Hepatocyte (in vitro differentiated cells): ENCODE results near the gene CASS4. TPM values are rescaled to one million over a fixed set of nuclear protein-coding genes. Genes with fewer than 3 reads are reported as not detected.

Experiments
- DNase-seq: peaks from one replicate; pipeline ENCODE4 v3.0.0-alpha.2; 2016; ENCODE audit warnings: low spot score
- H2AFZ ChIP-seq: fragments of 200-600 bp; sonication (generic); 2 replicates; pipeline ENCODE4 v1.6.0; 2016; ENCODE audit warnings: antibody characterized with exemption, mild to moderate bottlenecking
- H3K27ac ChIP-seq: fragments of 200-600 bp; sonication (generic); 2 replicates; pipeline ENCODE4 v1.5.1; 2016; ENCODE audit warnings: mild to moderate bottlenecking
- H3K27me3 ChIP-seq: fragments of 200-600 bp; sonication (generic); 2 replicates; pipeline ENCODE4 v1.6.1; 2016
- H3K36me3 ChIP-seq: fragments of 200-600 bp; sonication (generic); replicated peaks from 2 replicates; pipeline ENCODE4 v1.5.1; 2016; ENCODE audit warnings: low read depth; ENCODE audit not compliant: insufficient read depth
- H3K4me1 ChIP-seq: fragments of 200-600 bp; sonication (generic); 2 replicates; pipeline ENCODE4 v1.5.1; 2016; ENCODE audit warnings: mild to moderate bottlenecking, moderate library complexity; ENCODE audit not compliant: insufficient read depth
- H3K4me2 ChIP-seq: fragments of 200-600 bp; sonication (generic); 2 replicates; pipeline ENCODE4 v1.6.0; 2016
- H3K4me3 ChIP-seq: fragments of 200-600 bp; sonication (generic); 2 replicates; pipeline ENCODE4 v1.5.1; 2016; ENCODE audit warnings: mild to moderate bottlenecking
- H3K79me2 ChIP-seq: fragments of 200-600 bp; sonication (generic); 2 replicates; pipeline ENCODE4 v1.6.0; 2017; ENCODE audit warnings: mild to moderate bottlenecking
- H3K9me2 ChIP-seq: fragments of 200-600 bp; sonication (generic); replicated peaks from 2 replicates; pipeline ENCODE4 v1.6.0; 2017; ENCODE audit warnings: mild to moderate bottlenecking; ENCODE audit not compliant: insufficient read depth
- H3K9me3 ChIP-seq: fragments of 200-600 bp; sonication (generic); 2 replicates; pipeline ENCODE4 v1.5.1; 2016; ENCODE audit warnings: low read depth, mild to moderate bottlenecking
- H4K20me1 ChIP-seq: fragments of 200-600 bp; sonication (generic); 2 replicates; pipeline ENCODE4 v1.6.0; 2016; ENCODE audit warnings: mild to moderate bottlenecking; ENCODE audit not compliant: insufficient read depth, poor library complexity, severe bottlenecking
- CTCF ChIP-seq: fragments of 200-600 bp; sonication (generic); IDR thresholded peaks from 2 replicates; pipeline ENCODE4 v1.5.1; 2016; ENCODE audit warnings: antibody characterized with exemption, mild to moderate bottlenecking; ENCODE audit not compliant: poor library complexity
- EZH2 ChIP-seq: fragments of 200-600 bp; sonication (generic); IDR thresholded peaks from 2 replicates; pipeline ENCODE4 v1.6.1; 2016; ENCODE audit warnings: antibody characterized with exemption, mild to moderate bottlenecking, borderline replicate concordance
- EZH2phosphoT487 ChIP-seq: fragments of 200-600 bp; sonication (generic); IDR thresholded peaks from one replicate; pipeline ENCODE4 v1.6.1; 2018; ENCODE audit warnings: antibody characterized with exemption, mild to moderate bottlenecking, low read depth, moderate library complexity; ENCODE audit not compliant: unreplicated experiment, severe bottlenecking
- WGBS: methylation state at CpG from one replicate; pipeline ENCODE4 v1.1.6; 2016; ENCODE audit warnings: low lambda C conversion rate; ENCODE audit errors: missing lambda C conversion rate; 5-methylcytosine and 5-hydroxymethylcytosine counted together
- polyA plus RNA-seq: library from polyadenylated mRNA; unstranded; fragments of >200 nt; fragmentation: Nextera tagmentation; extraction: Ambion mirVana; gene quantifications from 2 replicates; pipeline ENCODE4 v1.2.1, GENCODE V29; 2016
- total RNA-seq: library from RNA; depleted of rRNA; stranded (reverse); fragments of >200 nt; gene quantifications from 2 replicates; pipeline ENCODE4 v1.2.3, GENCODE V29; 2014

CASS4 gene
- total and polyA plus RNA-seq, 2 experiments from 2014 or later = 0.13 TPM; not detected in 1

DNA sequence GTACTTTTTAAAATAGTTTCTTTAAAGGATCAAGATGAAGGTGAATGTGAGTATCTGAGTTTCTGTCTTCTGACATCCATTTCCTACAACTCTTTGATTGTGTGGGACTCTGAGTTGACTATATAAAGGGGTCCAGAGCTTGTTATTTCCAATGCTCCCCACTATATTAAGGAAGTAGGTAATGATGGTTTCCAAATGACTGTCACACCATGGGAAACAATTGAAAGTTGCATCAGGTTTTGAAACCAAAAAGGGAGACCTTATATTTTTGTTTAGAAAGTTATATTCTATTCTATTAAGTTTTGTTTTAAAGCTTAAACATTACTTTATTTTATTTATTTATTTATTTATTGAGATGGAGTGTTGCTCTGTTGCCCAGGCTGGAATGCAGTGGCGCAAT lies 11.2 kb downstream of the CASS4 start:
- H3K27ac ChIP-seq = no peak overlapping the region
- DNase-seq = no peak
- H3K4me2 ChIP-seq = no peak overlapping the region
- no peaks in the 10 kb centered on the region for H3K79me2 ChIP-seq
- H3K4me1 ChIP-seq = no peaks in the 10 kb centered on the region
- no peaks in the 10 kb centered on the region for H3K36me3 ChIP-seq
- H3K9me2 ChIP-seq = no peaks in the 10 kb centered on the region
- H3K27me3 ChIP-seq = no peaks in the 10 kb centered on the region
- H3K9me3 ChIP-seq = no peaks in the 10 kb centered on the region
- no peak for TF ChIP-seq CTCF
- no peak for TF ChIP-seq EZH2
- no peak for TF ChIP-seq EZH2phosphoT487
- H4K20me1 ChIP-seq = no peaks in the 10 kb centered on the region
- WGBS = 100% methylated on average over 1 of the region's 1 CpG
- H3K4me3 ChIP-seq = no peak overlapping the region
- H2AFZ ChIP-seq = no peak overlapping the region

GRCh38 chr20:56423886-56424285 lies 11.8 kb downstream of the CASS4 start:
- Histone ChIP-seq H3K27ac (no peak overlapping the region), H3K79me2 (no peaks in the 10 kb centered on the region), H3K9me2 (no peaks in the 10 kb centered on the region), H3K9me3 (no peaks in the 10 kb centered on the region), H3K4me1 (no peaks in the 10 kb centered on the region), H3K4me3 (no peak overlapping the region), H2AFZ (no peak overlapping the region), H3K36me3 (no peaks in the 10 kb centered on the region), H4K20me1 (no peaks in the 10 kb centered on the region), H3K27me3 (no peaks in the 10 kb centered on the region), H3K4me2 (no peak overlapping the region)
- DNase-seq = no peak
- TF ChIP-seq EZH2 = no peak
- TF ChIP-seq CTCF = no peak
- TF ChIP-seq EZH2phosphoT487 = no peak
- 57% methylated on average over 1 of the region's 1 CpG for WGBS

DNA sequence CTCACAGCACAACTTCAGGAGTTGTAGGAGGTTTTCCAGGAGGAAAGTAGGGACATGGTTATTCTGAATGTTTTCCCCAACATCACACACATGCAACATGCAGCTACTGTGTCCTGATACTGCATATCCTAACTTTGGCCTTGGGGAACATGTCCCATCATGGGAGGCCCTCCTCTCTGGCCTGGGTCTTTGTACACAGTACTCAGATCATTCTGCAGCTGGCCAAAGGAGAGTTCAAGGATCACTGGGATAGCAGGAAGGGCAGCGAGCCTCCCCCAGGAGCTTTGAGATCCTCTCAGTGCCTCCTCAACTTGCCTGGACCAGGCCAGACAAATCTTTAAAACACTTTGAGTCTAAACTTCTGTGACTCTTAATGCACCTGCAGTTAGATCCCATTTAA lies 12.9 kb downstream of the CASS4 start:
- Histone ChIP-seq H3K9me2 (no peaks in the 10 kb centered on the region), H3K27me3 (no peaks in the 10 kb centered on the region), H3K9me3 (no peaks in the 10 kb centered on the region), H3K27ac (no peak overlapping the region), H3K79me2 (no peaks in the 10 kb centered on the region), H2AFZ (no peak overlapping the region), H3K36me3 (no peaks in the 10 kb centered on the region), H4K20me1 (no peaks in the 10 kb centered on the region), H3K4me1 (no peaks in the 10 kb centered on the region), H3K4me2 (no peak overlapping the region), H3K4me3 (no peak overlapping the region)
- no peak for TF ChIP-seq EZH2phosphoT487
- TF ChIP-seq CTCF = no peak
- no peak for TF ChIP-seq EZH2
- DNase-seq = no peak
- 89% methylated on average over 1 of the region's 1 CpG for WGBS

- no peaks in the 10 kb centered on the region for H3K36me3 ChIP-seq
- no peaks in the 10 kb centered on the region for H3K79me2 ChIP-seq
- H3K27ac ChIP-seq = no peak overlapping the region
- no peak overlapping the region for H2AFZ ChIP-seq
- WGBS = 86% methylated on average over 9 of the region's 9 CpGs
- no peak overlapping the region for H3K4me2 ChIP-seq
- no peak for DNase-seq
- no peak overlapping the region for H3K4me3 ChIP-seq
- TF ChIP-seq CTCF (no peak), EZH2phosphoT487 (no peak), EZH2 (no peak)
- H4K20me1 ChIP-seq = no peaks in the 10 kb centered on the region
- no peaks in the 10 kb centered on the region for H3K9me3 ChIP-seq
- no peaks in the 10 kb centered on the region for H3K9me2 ChIP-seq
- H3K27me3 ChIP-seq = no peaks in the 10 kb centered on the region
- no peaks in the 10 kb centered on the region for H3K4me1 ChIP-seq
These were observed 14.0 kb downstream of the CASS4 start for GRCh38 chr20:56426026-56426425.
